GM21528 (cell line): ENCODE results near the gene CDH22.

Experiments
- ATAC-seq: cut with Tn5 transposase; IDR thresholded peaks from one replicate; pipeline ENCODE4 v1.9.1; 2021; ENCODE audit warnings: mild to moderate bottlenecking, moderate library complexity; ENCODE audit not compliant: unreplicated experiment, low FRiP score

CDH22 gene

DNA sequence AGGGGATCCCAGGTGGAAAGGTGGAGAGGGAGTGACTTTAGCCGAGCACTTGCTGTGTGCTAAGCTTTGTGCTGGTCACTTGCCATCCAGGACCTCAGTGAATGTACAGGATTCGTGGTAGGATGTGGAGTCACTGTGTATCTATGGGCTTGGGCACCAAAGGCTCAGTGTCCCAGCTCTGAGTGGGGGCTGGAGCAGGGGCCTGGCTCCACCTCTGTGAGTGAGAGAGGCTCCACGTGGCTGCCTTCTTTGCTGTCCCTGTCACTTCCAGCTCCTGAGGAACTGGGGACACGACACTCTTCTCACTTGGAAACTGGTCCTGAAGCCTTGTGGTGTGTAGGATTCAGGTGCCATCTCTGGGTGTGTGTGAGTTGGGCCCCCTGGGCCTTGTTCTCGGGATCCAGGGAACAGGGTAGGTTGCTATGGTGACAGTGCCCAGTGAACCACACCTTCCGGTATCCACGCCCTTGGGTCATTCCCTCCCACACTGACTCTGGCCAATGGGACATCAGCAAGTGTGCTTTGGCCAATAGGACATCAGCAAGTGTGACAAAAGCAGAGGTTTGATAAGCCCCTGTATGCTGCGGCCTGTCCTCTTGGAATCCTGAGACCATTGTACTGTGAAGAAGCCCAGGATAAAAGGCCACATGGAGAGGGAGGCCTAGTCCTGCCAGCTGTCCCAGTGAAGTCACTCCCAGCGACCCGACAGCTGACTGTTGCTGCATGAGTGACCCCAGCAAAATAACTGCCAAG is 87.7 kb downstream of the CDH22 start:
- no peak for ATAC-seq

DNA sequence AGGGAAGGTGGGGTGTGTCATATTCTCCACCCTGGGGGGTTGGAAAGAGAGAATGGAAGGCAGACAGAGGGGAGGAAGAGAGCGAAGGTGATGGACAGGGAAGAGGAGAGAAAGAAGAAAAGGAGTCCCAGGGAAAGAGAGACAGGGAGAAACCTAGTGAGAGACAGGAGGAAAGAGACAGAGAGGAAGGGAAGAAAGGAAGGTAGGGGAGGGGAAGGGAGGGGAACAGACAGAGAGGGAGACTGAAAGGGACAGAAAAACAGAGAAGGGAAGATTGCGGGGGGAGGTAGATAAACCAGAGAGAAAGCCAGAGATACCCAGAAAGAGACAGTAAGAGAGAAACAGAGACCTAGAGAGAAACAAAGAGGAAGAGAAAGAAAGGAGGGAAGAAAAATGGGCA is 88.4 kb downstream of the CDH22 start:
- ATAC-seq: no peak

GRCh38 chr20:46219190-46219589 is 89.1 kb downstream of the CDH22 start:
- no peak for ATAC-seq

- ATAC-seq: no peak
These were observed 89.6 kb downstream of the CDH22 start for GRCh38 chr20:46218656-46219055.

GRCh38 chr20:46217583-46217982 is 90.7 kb downstream of the CDH22 start:
- no peak for ATAC-seq

GRCh38 chr20:46216770-46217464 is 91.4 kb downstream of the CDH22 start:
- no peak for ATAC-seq

DNA sequence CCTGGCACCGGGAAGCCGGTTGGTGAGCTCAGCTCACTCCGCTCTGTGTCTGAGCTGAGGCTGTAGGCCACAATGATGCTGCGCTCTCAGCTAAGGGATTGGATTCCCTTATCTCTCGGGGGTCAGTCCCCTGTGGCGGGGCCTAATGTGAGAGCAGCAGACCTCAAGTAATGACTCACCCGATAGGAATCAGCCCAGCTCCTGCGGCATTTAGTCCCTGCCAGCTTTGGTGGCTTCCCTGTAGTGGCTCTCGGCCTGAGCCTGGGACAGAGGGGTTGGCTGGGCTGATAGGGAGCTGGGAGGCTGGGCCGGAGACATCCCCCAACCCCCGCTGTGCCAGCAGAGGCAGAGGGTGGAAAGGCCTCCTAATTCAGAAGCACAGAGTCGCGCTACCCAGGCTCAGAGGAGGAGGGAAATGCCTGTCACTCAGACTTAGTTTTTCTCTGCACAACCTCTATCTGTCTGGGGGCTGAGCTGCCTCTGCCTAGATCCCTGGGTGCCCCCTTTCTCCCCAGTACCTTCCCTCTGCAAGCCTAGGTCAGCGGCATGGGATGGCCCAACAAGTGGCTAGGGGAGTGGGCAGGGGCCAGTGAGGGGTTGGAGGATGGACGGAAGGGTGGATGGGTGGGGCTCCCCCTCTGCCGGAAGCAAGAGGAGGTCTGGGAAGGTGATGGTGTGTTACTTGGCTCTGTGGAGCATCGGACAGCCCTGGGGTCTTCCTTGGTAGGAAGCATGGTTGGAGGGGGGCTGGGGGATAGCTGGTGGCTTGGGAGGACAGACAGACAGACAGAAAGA is 92.2 kb downstream of the CDH22 start:
- ATAC-seq: no peak

GRCh38 chr20:46214824-46215488 is 93.3 kb downstream of the CDH22 start:
- ATAC-seq: no peak

- ATAC-seq: no peak
These were observed 94.1 kb downstream of the CDH22 start for GRCh38 chr20:46213946-46214823.

DNA sequence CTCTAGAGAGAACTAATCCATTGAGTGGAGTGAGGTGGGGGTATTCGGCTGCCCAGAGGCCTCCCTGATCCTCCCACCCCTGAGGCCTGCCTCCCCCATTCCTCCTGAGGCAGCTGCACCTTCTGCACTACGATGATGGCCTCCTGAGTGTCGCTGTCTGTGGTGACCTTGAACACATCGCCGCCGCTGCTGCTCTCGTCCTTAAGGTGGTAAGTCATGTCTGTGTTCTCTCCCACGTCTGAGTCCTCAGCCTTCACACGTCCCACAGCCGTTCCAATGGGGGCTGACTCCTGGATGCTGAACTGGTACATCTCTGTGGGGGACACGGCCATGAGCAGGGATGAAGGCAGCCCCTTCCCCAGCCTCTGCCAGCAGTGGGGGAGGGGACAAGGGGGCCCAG is 95.4 kb downstream of the CDH22 start:
- ATAC-seq: no peak

- no peak for ATAC-seq
These were observed 96.0 kb downstream of the CDH22 start for GRCh38 chr20:46212252-46212651.

DNA sequence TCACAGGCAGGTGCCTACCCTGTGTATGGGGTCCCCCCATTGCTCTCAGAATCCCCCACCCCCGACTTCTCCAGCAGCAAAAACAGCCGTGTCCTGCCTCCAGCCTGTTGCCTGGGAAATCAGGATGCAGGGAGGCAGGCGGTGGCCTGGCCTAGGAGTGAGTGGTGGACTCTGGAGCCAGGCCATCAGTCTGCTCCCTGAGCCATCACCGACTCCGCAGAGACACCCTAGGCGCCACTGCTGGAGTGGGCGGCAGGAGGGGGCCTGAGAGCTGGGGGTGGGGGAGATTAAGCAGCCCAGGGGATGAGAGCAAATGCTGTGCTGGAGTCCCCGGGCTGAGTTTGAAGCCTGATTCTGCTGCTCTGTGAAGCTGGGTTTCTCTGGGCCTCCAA is 97.0 kb downstream of the CDH22 start:
- ATAC-seq: no peak

GRCh38 chr20:46210672-46211330 is 97.5 kb downstream of the CDH22 start:
- ATAC-seq: no peak

DNA sequence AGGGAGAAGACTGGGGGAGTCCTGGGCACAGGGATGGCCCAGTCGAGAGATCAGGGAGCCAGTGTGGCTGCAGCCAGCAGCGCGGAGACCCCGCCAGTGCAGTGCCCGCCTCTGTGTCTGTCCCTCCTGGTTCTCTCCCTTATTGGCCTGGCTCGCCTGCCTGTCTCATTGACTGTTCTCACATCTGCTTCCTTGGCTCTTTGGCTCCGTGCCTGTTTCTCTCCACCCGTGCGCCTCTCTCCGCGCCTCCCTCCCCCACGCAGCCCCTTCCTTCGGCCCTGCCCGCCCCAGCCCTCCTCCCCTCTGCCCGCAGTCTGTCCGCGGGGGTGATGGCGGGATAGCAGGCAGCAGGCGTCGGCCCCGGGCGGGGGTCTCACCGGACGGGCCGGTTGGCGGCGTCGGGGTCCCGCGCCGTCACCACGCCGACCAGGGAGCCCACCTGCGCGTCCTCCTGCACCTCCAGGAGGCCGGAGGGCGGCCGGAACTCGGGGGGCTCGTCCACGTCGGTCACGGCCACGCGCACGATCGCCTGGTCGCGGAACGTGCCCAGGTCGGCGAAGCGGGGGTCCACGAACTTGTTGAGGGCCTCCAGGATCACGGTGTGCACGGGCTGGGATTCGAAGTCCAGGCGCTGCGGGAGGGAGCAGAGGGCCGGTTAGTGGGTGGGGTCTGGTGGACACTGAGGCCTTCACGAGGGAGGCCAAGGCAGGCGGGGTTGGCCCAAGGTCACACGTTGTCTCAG is 98.2 kb downstream of the CDH22 start:
- no peak for ATAC-seq

DNA sequence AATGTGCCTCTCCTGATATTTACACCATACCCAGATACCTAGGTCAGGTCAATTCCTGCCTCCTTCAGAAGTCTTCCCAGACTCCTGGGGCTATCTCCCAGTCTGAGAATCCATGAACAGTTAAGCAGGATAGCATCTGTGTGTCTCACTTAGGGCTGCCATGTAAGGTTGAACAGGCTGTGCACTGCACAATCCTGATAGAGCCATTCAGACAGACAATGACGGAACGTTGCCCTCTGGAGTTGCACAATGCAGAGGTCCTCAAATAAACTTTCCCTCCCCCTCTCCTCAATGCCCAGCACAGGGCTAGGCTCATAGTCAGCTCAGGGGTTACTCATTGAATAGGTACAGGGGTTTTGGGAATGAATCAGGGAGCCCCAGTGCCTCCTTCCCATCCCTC is 100.5 kb downstream of the CDH22 start:
- no peak for ATAC-seq

DNA sequence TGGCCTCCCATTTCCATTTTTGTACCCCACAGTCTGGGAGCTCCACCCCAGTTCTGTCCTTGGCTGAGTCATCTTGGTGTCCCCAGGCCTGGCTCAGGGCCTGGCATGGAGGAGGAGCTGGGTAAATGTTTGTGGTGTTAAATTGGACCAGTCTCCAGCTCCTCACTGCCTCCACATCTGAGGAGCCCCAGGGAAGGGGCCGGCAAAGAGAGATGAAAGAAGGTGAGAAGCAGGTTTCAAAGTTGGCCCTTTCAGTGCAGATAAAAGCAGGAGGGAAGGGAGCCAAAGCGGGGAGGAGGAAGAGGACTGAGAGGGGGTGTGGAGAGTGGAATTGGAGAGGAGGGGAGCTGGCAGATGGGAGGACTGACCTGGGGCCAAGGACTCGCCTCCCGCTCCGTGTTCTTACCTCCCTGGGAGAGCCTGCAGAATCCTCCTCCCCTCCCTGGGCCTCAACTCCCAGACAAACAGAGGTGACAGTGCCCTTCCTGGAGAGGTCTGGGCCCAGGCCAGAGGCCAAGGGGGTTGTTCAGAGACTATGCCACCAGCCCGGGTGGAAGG is 101.2 kb downstream of the CDH22 start:
- ATAC-seq: no peak

DNA sequence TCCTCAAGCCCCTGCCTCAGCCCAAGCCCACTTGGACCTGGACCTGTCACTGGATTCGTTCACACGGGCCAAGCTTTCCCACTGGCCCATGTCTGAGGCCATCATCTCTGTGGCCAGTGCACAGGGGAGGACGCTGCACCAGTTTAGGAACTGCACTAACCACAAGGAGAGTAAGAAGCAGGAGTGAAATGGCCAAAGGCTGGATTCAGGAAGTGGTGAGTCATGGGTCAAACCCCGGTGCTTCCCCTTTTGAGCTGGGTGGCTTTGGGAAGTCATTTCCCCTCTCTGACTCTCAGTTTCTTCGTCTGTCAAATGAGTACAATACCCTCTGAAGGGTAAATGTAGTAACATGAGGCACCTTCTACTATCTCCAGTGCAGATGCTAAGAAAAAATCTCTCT is 102.3 kb downstream of the CDH22 start:
- no peak for ATAC-seq

GRCh38 chr20:46205349-46205748 is 102.9 kb downstream of the CDH22 start:
- ATAC-seq: no peak
